Activated CD8-positive, alpha-beta memory T cell treated with anti-CD3 and anti-CD28 coated beads, Interleukin-2, amount 50 U/mL, for 1 hour (primary cell): ENCODE results near the gene GADD45G.

Source experiments
- DNase-seq: peaks from one replicate; pipeline ENCODE4 v3.0.0-alpha.2; 2020; ENCODE audit errors: extremely low read depth

Gene GADD45G

DNA sequence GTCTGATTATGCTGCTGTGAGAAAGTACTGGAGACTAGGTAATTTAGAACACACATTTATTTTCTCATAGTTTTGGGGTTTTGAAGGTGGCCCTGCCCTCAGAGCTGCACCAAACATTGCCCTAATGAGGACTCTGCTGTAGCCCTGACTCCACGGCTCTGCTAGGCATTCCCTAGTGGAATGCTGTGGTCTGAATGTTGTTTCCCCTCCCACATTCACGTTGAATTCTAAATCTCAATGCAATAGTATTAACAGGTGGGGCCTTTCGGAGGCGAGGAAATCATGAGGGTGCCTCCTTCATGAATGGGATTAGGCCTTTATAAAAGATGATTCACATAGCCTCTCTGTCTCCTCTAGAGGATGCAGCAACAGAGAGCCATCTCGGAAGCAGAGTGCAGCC is 25.7 kb downstream of the GADD45G start:
- no peak for DNase-seq

DNA sequence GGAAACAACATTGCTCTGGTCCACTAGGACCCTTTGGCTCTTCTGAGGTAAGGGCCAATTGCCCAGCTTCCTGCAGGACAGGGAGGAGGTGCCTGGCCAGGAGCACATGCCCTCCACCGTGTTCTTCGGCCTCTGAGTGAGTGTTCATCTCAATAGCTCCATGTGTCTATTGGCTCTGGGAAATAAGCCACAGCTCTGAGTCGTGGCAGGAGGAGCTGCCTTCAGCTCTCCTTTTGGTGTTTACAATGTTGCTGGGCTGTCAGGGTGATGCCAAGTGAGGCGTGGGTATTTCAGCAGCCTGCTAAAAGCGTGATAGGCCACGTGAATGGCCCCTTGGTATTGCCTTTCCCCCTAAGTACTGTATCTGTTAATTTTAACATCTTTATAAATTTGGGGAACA is 26.6 kb downstream of the GADD45G start:
- no peak for DNase-seq

DNA sequence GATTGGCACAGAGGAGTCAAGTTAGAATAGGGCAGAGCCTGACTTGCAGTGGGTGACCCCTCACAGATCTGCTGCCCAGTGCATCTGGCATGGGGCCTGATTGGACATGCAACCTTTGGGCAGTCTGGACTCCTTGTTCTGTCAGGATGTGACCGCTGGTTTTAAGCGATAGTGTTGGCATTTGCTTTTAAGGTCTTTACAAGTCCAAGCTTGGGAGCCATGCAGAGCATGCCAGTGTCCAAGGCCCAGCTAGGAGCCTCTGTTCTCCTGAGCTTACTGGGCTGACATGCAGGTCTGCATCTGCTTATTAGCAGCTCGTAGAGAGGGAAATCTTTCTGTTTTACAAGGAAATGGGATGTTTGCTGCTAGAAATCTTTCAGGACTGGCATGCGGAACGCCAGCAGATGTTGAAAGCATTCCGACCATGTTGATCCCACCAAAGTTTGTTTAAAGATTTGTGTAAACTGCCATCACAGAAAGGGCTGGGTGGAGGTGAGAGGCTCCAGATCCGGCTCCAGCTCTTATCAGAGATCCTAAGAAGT is 27.5 kb downstream of the GADD45G start:
- DNase-seq, result no peak

DNA sequence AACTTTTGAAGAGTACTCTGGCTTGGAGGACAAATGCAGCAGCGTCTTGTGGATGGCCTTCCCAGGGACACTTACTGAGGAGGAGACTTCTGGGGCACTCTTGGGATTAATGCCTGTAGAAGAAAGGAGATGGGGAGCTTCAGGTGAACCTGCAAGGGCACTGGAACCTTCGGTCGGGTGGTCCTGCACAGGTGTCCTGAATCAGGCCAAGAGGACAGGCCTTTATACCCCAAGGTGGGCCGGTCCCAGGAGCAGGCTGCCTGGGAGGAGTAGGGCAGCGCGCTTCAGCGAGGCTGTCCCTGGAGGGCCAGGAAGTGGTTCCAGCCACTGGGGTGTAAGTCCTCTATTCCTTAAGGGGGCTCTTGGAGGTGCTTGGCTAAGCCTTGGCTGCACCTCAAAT is 27.9 kb downstream of the GADD45G start:
- DNase-seq, result no peak

DNA sequence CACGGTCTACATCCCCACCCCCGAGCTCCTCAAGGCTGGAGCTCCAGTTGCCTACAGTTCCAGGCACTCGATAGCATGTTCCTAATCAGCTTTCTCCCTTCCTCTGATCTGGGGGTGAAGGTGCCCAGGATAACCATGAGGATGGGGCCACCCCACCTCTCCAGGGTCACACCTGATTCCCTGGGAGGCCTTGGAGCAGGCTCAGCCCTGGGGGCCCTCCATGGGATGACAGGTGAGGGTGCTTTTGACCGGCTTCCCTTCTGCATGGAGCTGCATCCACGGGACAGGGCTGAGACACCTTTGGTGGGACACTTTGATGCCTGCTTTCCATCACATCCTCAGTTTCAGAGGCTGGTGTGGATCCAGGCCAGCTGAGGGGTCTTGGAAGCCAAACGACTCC is 28.6 kb downstream of the GADD45G start:
- DNase-seq, result no peak

DNA sequence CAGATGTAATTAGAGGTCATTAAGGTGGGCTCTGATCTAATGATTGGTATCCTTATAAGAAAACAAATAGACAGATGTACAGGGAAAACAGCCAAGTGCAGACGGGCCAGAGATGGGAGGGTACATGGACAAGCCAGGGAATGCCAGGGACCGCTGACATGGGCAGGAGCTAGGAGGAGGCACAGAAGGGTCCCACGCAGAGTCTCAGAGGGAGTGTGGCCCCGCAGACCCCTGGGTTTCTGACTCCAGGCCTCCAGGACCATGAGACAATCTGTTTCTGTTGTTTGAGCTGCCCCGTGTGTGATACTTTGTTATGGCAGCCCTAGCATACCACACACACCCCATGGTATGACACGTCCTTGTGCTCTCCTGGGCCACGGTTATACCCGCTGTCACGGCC is 29.1 kb downstream of the GADD45G start:
- DNase-seq, result no peak

DNA sequence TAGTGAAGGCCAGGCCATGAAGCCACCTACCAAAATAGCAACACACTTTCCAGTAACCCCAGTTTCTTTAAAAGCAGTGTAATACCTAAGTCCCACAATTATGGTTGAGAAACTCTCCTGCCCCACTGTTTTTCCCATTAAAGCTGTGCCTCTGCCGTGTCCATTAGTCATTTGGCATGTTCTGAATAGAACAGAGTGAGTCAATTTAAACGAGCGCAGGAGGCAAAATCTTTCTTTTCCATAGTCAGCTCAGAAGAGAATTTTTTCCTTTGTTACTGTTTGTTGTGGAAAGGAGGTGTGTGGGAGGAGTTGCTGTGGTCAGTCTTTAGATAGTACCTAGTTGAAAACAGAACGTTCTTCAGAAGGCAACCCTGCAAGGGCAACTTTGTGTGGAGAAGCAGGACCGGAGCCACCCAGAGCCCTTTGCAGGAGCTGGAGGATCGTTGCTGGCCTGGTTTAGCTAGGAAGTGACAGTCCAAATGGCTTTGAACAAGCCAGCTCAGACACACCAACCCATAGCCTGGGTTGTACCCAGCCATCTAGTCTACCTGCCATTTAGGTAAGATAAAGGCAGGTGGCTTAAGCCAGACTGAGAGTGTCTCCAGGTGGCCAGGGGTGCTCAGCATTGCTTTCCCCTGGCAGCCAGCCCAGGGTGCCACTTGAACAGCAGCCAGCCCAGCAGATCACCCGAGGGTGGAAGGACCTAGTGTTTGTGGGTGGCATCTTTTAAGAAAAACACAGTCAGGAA is 30.4 kb downstream of the GADD45G start:
- DNase-seq, result no peak

DNA sequence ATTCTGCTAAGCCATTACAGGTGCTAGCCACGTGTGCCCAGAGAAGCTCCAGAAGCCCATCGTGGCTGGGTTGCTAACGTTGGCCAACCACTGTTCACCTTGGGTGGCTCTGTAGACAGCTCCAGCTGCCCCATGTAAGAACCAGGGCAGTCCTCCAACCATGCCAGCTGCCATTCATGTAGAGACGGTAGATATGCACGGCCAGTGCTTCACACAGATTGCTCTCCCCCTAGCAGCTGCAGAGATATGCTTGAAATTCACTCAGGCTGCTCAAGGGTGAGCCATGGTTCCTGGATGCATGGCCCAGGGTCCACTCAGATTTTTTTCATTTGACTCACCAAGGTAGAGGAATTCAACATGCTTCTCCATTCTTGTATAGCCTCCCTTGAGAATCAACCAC is 31.0 kb downstream of the GADD45G start:
- DNase-seq, result no peak

DNA sequence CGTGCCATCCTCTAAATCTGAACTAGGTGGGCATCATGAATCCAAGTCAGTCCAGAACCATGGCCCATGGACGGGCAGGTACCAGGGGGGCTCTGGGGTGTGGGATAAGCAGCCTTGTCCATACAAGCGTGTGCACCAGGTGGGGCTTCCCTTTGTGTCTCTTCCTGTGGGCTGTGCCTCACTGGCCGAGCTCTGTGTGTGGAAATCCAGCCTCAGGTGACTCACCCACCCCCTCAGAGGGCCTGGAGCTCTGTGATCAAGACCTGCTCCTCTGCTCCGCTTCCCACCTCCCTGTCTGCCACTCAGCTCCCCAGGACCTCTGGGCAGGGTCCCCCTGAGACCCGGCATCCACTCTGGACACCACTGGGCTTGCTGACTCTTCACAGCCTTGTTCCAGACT is 33.0 kb downstream of the GADD45G start:
- DNase-seq, result no peak

DNA sequence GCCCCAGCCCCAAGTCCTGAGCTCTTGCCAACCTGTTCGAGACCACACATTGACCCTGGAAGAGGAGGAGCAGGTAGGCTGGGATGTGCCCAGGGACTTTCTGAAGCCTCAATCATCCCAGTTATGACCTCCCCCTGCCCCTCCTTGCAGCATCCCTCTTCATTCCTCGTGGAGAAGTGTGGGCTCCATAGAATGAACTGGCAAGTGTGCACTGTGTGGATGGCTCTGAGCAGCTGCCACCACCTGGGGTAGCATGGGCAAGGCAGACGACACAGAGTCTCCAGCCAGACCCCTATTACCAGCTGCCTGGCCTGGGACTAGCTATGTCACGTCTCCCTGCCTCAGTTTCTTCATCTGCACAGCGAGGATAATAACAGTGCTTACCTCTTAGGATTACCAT is 33.5 kb downstream of the GADD45G start:
- DNase-seq, result no peak

DNA sequence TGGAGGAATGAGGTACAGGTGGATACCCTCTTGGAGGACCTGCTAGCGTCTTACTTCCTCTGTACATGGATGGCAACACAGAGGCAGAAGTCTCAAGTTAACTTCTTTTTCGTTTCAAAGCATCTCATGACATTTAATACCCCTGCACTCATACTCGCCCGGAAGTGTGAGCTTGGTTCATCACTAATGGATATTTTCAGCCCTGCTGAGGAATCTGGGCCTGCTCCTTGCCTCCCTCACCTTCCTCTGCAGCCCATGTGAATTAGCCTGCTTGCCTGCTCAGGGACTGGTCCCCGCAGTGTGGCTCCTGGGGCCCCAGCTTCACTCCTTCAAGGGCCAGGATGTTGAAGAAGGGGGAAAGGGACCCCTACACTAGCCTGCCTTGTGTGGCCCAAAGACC is 34.1 kb downstream of the GADD45G start:
- DNase-seq, result no peak

DNA sequence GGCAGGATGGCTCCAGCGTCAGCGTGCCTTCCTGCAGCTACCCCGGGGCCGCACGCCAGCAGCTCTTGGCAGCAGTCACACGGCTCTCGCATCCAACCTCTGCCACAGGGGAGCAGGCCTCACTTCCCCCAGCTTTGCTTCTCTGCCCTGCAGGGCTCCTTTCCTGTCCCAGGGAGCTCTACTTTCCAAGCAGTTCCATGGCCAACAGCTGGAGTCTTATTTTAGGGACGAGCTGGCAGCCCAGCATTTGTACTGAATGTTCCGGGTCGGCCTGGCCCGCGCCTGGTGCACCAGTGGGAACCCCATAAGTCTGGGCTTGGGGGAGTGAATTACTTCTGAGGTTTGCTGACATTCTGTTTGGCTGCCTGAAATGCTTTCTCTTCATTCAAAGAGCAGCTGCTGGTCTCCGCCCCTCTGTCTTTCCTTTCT is 34.6 kb downstream of the GADD45G start:
- DNase-seq, result no peak

DNA sequence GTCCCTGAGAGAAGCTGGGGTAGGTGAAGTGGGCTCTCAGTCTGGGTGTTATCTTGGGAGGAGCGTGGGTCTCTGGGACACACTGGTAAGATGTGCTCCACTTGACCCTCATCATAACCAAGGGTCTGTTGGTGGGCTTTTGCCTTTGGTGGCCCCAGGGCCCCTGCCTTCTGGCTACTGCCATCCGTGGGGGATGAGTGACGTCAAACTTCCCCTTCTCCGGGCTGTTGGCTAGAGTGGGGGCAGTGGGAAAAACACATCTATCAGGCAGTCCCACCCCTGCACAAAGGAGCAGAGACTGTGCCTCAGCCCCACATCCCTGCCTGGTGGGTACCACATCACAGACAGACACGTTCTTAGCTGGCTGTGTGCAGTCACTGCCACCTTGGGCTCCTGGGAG is 35.1 kb downstream of the GADD45G start:
- no peak for DNase-seq

DNA sequence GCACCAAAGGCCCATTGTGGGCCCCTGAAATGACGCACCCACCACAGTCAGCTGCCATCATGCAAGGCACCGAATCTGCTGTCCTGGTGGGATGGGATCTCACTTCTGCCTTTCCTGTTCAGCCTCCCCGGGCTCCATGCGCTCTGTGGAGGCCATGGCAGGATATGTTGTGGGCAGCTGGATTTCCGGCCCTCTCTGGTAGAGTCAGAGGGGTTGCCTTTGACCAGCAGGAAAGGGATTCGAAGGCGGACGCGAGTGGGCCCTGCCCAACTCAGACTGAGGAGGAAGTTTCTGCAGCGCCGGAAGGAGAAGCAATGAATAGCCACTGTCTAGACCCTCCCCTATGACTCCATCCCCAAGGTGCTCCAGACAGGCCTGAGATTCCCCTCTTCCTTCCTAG is 35.5 kb downstream of the GADD45G start:
- no peak for DNase-seq

DNA sequence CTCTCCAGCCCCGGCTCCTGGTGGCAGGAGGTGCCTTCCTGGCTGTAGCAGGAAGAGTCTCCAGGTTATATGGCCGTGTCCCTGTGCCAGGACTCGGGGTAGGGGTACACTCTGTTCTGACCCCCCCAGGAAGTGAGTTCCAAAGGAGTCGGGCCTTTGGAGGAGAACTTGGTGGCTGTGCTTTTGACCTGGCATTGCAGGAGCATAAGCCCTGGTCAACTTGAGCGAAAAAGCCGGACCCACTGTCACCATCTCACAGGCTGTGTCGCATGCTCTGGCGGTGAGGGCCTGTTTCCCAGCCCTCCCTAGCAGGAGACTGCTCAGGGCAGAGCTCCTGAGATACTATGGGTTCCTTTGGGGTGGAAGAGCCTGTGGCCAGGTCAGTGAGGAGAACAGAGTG is 36.0 kb downstream of the GADD45G start:
- DNase-seq, result no peak

DNA sequence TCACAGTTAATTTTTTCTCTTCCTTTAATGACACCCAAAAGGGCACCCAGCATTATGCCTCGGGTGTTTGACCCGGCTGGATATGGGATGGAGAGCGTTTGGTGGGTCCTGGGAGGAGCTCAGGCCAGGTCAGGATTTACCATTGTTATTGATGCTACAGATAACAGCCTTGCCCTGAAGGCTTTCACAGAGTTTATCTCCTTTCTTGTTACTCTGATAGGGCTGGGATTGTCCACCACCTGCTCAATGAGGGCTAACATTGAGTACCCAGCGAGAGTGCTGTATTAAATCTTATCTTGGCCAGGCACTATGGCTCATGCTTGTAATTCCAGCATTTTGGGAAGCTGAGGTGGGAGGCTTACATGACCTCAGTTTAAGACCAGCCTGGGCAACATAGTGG is 37.2 kb downstream of the GADD45G start:
- no peak for DNase-seq

DNA sequence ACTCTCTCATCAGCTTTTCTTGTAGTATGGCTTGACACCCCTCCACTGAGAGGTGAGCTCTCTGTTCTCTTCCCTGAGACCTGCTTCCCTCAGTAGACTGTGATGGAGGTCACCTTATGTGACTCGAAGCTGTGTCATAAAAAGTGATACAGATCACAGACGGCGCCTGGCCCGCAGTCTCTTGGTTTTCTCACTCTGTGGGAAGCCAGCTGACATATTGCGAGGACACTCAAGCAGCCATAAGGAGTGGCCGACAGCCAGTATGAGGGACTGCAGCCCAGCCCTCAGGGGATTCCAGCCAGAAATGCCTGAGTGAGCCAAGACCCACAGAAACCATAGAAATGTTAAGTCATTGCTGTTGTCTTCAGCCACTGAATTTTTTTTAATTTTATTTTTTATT is 38.0 kb downstream of the GADD45G start:
- no peak for DNase-seq

DNA sequence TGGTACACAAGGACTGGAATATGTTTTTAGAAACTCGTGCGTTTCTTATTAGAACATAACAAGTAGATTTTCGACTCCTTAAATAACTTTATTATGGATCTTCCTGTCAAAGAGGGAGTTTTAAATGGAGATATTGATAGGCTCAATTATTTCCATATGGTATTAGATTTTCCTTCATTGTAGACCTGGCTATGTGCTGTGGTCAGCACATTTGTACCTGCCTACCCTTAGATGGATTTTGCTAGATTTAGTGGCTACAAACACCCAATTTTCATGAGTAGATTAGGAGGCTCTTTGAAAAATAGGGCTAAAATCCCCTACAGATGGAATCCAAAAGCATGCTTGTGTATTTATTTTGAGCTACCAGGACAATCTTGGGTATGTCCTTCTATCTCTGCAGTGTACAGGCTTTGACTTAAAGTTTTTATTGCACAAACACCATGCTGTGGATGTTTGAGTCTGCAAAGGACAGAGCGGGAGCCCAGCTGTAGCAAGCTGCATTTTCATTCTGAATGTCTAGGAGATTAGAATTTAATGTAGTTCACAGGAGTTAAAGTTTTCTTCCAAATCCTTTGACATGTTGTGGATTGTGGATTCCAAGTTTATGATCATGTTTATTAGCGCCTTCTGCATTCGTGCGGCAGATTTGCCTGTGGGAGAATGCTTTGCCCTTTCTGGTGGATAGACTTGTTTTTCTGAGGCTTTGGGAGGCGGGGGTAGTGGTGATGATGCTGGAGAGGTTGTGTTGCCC is 41.6 kb downstream of the GADD45G start:
- DNase-seq, result no peak

DNA sequence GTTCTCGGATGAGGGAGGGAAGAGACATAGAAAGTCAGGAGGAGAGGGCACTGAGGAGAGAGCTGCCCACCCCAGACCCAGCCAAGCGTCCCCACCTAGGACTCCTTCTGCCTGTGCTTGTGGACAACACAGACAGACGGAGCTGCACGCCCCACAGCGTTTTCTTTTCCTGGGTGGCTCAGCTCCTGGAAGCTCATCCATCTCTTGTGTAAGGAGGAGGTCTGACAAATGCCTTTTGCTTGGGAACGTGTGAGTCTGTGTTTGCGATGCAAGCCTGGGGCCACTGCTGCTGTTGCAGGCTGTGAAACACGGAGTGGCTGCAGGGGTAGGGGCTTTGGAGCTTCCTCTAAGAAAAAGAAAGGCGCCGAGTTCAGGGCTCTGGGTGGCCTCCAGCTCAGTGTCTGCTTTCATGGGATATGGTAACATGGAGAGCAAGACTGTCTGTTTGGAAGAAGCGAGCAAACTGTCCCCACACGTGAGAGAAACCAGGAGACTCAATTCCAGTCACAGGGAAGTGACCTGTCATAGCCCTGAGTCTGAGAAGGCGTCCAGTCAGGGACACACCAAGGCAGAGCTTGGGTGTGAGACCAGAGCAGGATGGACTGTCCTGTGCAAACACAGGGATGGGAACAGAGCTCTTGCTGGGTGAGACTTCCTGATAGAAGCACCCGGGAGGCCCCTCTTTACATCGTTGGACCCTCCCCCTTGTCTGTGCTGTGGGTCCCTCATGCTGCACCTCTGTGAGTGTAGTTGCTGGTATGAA is 42.7 kb downstream of the GADD45G start:
- DNase-seq, result no peak

DNA sequence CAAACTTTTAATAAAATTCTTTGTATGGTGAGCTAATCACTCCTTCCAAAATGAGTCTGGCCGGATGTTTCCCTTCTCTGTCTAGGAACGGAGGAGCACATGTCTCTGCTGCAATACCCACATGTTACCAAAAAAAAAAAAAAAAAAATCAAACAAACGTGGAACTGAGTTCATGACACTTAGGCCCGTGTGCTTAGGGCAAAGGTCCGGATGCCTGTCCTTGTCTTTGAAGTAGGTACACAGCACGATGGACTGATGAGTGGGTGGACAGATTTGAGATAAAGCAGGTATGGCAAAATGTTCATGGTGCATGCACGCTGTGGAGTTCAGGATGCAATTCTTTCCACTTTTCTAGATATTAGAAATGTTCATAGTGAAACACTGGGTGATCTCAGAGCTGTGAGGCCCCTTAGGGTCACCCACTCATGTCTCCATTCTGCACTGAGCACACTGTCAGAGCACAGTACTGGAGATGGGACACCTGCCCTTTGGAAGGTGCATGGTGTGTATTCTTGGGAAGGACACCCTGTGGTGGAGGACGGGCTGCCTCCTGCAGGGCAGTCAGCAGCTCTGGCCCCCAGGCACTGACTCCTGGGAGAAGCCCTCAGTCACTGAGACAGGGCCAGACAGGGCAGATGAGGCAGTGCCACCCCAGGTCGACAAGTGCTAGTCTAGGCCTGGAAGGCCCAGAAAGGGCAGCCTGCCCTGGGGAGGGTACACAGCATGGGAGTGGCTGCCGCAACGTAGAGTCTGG is 43.6 kb downstream of the GADD45G start:
- no peak for DNase-seq

DNA sequence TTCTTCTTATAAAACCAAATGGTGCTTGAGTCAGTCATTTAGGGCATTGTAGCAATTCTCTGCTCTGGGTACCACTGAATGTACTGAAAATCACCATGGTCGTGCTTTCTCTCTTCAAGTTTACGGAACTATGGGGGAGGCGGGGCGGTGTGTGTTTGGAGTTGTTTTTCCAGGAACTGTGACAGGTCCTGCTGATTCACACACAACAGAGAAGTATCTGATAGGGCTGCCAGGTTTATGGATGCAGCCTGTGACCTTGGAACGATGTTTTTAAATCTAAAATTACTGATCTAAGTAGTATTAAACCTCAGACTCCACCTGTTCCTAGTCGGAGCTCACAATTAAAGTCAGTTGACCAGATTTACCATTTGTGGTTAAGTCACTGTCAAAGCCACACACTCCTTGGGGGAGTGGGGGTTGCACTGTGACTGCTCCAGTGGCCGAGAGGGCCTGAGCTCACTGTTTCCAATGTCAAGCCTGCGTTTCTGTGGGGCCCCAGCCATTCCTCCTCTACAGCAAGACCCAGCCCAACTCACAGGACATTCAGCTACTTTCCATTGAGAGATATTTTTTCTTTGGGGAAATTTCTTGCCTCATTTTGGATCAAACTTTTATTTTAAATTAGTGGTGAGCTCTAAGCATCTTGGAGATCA is 44.4 kb downstream of the GADD45G start:
- DNase-seq, result no peak
